ELF-1 (cell line): ENCODE results near the gene CRTC2.

ENCODE experiments used
- DNase-seq: peaks from one replicate; pipeline ENCODE4 v3.0.0-alpha.2; 2016; ENCODE audit warnings: low read depth, low spot score

The CRTC2 gene

DNA sequence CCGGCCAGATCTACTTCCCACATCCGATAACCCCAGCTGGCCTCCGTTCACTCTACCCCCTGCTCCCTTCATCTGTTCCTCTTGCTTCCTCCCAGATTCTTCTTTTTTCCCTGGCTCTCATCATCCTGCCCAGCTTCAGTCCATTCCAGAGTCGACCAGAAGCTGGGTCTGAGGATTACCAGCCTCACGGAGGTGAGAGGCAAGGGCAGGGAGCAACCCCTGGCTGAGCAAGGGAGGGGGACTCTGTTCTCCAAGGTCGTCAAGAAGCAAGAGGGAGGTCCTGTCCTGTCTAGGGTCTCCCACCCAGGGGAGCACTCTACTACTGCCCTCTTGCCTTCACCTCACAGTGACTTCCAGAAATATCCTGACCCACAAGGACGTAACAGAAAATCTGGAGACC is 15.1 kb upstream of the CRTC2 start:
- DNase-seq = no peak

- DNase-seq = no peak
Observed at GRCh38 chr1:153973071-153973470, 14.7 kb upstream of the CRTC2 start.

- DNase-seq = no peak
Observed at GRCh38 chr1:153970346-153970745, 11.9 kb upstream of the CRTC2 start.

DNA sequence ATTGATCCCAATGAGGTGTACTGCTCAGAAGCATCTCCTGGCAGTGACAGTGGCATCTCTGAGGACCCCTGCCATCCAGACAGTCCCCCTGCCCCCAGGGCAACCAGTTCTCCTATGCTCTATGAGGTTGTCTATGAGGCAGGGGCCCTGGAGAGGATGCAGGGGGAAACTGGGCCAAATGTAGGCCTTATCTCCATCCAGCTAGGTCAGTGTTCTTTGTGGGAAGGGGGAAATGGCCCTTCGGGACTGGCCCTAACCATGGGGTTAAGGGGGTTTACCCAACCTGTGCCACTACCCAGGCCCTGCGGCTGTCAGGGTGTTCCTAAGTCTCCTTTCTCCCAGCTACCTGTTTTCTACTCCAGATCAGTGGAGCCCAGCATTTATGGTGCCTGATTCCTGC is 10.6 kb upstream of the CRTC2 start:
- DNase-seq = no peak

DNA sequence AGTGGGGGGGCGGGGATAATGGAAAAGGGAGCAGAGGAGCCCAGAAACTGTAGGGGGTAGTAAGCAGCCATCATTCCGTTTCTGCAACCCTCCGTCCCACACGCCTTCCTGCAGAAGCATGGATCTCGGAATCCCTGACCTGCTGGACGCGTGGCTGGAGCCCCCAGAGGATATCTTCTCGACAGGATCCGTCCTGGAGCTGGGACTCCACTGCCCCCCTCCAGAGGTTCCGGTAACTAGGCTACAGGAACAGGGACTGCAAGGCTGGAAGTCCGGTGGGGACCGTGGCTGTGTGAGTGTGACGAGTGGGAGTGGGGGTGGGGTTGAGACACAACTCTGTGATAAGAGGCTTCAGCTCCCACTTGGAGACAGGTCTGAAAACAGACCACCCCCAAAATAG is 10.0 kb upstream of the CRTC2 start:
- no peak for DNase-seq

GRCh38 chr1:153968000-153968363 is 9.6 kb upstream of the CRTC2 start:
- DNase-seq = no peak

DNA sequence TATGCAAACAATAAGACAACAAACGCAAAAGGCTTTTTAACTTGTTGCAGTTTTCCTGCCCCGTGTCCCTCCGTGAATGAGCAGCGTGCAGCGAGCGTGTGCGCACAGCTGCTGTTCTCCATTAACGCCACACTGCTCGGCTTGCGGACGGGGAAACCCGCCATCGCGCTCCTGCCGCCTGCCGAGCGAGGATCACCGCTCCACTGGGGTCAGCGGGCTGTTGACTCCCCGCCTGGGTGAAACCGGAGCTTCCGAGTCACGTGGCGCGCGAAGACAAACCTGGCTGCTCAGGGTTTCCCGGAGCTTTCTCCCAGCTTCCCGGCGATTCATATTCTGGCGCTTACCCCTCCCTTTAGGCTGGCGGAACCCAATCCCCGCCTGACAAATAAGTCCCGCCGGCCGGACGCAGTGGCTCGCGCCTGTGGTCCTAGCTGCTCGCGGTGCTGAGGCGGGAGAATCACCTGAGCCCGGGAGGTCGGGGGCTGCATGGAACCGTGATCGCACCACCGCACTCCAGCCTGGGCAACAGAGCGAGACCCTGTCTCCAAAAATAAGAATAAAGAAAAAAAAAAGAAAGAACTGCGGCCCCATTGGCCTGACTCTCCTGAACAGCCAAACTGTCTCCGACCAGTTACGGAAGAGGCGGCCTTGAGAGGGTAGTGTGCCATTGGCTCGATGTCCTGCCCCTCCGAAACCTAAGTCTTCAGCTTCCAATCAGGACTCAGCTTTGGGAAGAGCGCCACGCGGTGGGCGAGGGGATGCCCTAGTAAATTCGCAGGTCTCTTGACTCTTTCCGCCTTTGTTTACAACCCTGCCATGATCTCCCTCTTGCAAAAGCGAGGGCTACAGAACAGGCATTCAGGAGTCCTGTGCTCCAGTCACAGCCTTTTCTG is 8.9 kb upstream of the CRTC2 start, which contains the start of gene CREB3L4:
Gene CREB3L4, plus strand, starts transcription at position 796 of the 893 bp plus-strand sequence. CDS start 624 bp downstream, outside the sequence.
- peak; percentile 99 for DNase-seq

GRCh38 chr1:153963850-153964331 is 5.5 kb upstream of the CRTC2 start:
- DNase-seq = peak; percentile 99

DNA sequence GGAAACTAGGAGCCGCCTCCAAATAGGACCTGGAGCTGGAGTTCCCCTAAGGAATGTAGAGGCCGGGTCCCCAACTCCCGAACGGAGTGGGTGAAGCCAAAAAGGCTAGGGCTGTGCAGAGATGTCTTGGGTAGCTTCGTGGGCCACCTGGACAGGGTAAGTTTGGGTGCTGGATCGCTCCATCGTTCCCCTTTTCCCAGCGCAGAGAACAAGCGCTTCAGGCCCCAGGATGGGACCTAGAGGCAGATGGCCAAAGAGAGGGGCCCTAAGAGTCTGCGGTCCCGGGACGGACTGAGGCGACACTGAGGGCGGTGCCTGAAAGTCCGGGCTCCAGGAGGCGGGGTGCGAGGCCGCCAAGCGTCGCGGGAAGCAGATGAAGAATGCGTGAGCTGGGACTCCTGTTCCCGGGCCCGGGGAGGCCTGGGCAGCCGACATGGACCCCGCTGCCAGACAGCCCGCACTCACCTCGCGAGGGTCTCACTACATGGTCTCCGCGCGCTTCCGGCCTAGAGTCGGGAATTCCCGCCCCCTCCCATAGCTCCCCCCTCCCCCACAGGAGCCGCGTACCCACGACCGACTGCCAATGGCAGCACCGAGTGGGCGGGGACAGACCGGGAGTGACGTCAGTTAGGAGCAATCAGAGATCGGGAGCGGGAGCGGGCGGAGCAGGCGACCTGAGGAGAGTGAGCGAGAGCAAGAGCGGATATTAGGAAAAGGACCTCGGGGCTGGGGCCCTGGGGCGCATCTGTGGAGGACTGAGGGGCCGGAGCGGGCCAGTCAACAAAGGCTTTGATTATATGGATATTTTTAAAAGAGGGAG is 4.8 kb upstream of the CRTC2 start, which contains the start of gene SLC39A1:
Gene SLC39A1, minus strand, starts transcription at position 508 of the 820 bp plus-strand sequence. CDS start 822 bp downstream, outside the sequence.
- peak; percentile 99 for DNase-seq

DNA sequence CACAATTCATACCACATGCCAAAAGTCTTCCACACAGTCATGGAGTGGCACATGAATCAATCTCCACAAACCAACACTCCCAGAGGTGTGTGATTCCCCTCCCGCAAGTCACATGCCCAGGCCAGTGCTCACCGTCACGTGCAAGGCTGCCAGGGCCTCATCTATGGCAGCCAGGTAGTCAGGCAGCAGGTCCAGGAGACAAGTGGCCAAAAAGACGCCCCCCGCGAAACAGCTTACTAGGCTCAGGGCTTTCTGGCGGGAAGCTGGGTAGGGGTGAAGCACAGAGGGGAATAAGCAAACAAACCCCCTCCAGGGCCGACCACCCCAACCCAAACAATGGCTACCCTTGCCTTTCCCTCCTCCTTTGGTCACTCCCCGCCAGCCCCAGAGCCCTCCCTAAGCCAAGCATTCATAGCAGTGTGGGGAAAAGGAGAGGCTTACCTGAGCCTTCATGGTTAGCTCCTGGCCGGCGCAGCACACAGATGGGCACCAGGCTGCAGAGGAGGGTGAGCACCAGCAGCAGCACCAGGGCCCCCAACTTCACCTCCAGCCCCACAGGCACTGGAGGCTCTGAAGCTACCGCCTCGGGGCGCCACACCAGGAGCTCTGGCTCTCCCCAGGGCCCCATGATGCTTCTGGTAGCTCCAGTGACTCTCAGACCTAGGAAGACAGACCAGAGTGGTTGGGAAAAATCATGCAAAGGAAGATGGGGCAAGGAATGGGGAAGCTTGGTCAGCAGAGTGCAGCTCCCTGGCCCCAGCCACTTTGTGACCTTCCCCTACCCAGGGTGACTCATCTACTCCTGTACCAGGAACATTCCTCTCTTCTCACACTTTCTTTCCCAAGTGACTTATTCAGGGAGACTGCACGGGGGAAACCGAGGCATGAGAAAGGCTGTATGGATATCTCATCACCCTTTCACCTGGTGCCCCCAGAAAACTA is 3.9 kb upstream of the CRTC2 start:
- DNase-seq = peak; percentile 56

- no peak for DNase-seq
Observed at GRCh38 chr1:153961421-153961820, 3.0 kb upstream of the CRTC2 start.

- DNase-seq = no peak
Observed at GRCh38 chr1:153960206-153960605, 1.8 kb upstream of the CRTC2 start.

DNA sequence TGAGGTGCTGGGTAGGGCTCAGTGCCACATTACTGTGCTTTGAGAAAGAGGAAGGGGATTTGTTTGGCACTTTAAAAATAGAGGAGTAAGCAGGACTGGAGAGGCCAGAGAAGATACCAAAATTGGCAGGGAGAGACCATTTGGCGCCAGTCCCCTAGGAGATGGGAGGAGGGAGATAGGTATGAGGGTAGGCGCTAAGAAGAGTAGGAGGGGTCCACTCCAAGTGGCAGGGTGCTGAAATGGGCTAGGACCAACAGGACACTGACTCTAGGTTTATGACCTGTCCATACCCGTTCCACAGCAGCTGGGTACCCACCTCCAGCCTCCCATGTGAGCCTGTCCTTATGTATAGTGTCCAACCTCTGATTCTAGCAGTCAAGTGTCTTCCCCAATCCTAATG is 1.0 kb upstream of the CRTC2 start:
- peak; percentile 29 for DNase-seq

- DNase-seq = no peak
Observed at GRCh38 chr1:153958961-153959260, 499 bp upstream of the CRTC2 start.

- DNase-seq = no peak
Observed at GRCh38 chr1:153957744-153958110, 685 bp downstream of the CRTC2 start.

DNA sequence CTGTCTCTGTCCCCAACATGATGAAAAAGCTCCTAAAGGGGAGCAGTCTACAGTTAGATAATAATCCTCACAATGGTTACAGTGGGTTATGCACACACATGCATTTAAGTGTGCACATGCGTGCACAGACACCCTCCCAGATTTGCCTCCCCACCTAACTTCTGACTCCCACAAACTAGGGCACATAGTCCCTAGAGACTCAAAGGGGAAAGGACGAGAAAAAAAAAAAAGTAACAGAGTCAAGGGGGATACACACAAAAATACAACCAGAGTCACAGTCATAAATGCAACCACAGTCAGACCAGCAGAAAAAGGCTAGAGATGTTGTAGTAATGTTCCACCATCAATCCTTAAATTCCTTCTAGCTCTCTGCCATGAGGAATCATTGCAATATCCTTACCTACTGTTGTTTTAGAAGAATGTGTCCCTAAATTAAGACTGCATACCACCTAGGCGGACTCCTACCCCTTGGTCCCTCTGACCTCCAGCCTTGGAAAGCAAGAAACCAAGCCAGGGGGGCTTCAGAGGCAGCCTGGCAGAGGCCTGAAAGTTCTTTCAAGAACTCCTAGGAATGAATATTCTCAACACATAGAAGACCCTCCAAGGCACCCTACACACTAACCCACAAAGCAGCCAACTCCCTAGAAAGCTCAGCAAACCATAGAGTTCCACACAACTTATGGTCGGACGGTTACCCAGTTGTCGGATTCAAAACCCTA is 1.3 kb downstream of the CRTC2 start:
- no peak for DNase-seq

DNA sequence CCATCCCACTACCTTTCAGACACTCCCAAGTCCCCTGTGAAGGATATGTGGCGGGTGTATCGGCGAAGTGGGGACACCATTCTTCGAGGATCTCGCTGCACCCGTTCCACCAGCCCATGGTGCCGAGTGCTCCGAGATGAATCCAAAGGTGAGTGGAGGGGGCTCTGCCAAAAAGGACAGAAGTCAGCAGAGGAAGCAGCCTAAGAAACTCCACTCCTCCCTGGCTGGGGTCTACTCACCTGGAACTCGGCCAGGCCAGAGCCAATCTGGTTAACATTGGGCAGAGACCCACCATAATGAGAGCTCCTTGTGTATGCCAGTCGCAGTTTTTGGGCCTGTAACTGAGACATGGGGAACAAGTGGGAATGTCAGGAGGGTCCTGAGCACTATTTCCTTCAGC is 3.6 kb downstream of the CRTC2 start:
- no peak for DNase-seq

DNA sequence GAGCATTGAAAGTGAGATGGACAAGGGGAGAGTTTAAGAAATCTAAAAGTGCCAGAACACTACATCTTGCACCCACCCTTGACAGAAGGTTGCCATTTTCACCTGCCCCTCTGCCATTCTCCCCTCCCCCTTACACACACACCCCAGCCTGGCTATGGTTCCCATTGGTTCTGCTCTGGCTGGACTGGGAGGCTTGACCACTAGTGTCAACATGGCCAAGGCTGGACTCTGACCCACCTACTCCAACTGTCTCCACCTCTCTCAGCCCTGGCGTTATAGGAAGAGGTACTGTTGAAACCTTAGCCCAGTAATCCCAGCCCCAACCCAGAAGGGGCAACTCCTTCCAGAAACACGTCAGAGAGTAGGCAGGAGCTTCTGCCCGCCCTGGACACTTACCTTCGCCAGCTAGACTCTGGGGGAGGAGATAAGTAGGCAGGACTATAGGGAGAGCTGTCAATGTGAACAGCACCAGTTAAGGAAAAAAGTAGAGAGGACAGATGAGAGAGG is 4.5 kb downstream of the CRTC2 start:
- no peak for DNase-seq

- DNase-seq = no peak
Observed at GRCh38 chr1:153951801-153952200, 6.6 kb downstream of the CRTC2 start.

- DNase-seq = no peak
Observed at GRCh38 chr1:153951183-153951582, 7.2 kb downstream of the CRTC2 start.
